Measurements from ENCODE around the gene HYAL3. TPM values are rescaled to one million over a fixed set of nuclear protein-coding genes. Genes with fewer than 3 reads are reported as not detected.

The HYAL3 gene
- total and polyA plus RNA-seq, 10 of the 15 experiments (the other 5 are each of a cell fraction or from before 2014, with no cell fraction given), result 0.37 to 4.2 (median 2.8) TPM

DNA sequence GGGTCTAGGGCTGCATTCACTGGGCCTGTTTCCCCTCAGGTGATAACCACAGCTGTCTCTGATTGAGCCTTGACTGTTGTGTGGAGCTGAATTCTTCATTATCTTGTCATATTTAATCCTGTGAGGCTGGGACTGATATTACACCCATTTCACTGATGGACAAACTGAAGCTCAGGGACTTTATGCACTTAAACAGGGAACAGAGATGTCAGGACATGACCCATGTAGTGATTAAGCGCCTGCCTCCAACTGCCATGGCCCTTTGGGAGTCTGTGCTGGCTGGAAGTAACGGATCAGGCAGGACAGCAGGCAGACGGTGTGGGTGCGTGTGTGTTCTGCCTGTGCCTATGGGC, 55.7 kb downstream of the HYAL3 start:
- 99% methylated on average over 4 of the region's 4 CpGs for WGBS (ENCODE audit: insufficient coverage, insufficient replicate concordance, low lambda C conversion rate, missing lambda C conversion rate)
- ATAC-seq, result no peak
- no peak for DNase-seq (ENCODE audit: low read depth, low spot score)
- Histone ChIP-seq H4K20me1 (ENCODE audit: control insufficient read depth, insufficient read depth) (peaks cover 19% of the 10 kb centered on the region), H3K27me3 (replicated peaks in 1 of 2; ENCODE audit: control insufficient read depth in 2 of 2, insufficient read depth in 2 of 2, low read length in 1 of 2) (no peaks in the 10 kb centered on the region), H3K4me1 (ENCODE audit: control insufficient read depth, insufficient read depth, low read length) (peaks cover 58% of the 10 kb centered on the region), H3K36me3 (ENCODE audit: control insufficient read depth in 2 of 2, insufficient read depth in 2 of 2, low read length in 1 of 2) (peaks cover 6 to 7% of the 10 kb centered on the region in 2 experiments; a peak in 3 of 4 replicates), H3K9me3 (replicated peaks; ENCODE audit: control insufficient read depth, insufficient read depth, low read length) (no peaks in the 10 kb centered on the region), H3K9ac (ENCODE audit: control insufficient read depth, insufficient read depth, low read length) (peak overlapping the region; percentile 49), H3K79me2 (ENCODE audit: control insufficient read depth, insufficient read depth, low read length) (peaks cover 87% of the 10 kb centered on the region), H3K4me2 (ENCODE audit: control insufficient read depth, insufficient read depth) (peak overlapping the region; percentile 90), H3K27ac (ENCODE audit: control insufficient read depth, insufficient read depth) (peak overlapping the region; percentile 82), H2AFZ (ENCODE audit: control insufficient read depth, low read depth, low read length) (no peak overlapping the region), H3K4me3 (peak overlapping the region; percentile 27; the same call in 1 of the 2 replicates)
- POLR2A ChIA-PET, result interaction anchor here (0.6 to 2.3 kb wide), 7 partner anchors 8 to 913 kb away, joined by 3 to 9 read pairs (median 6); partner anchors contain the start of gene GNAI2
- RAD21 ChIA-PET (ENCODE audit: unreplicated experiment), result interaction anchor here (0.7 to 5.1 kb wide), 5 partner anchors 8 to 17 kb away, joined by 3 to 36 read pairs (median 3); no protein-coding TSS in a partner anchor
- CTCF ChIA-PET, result interaction anchor here (0.9 to 3.6 kb wide), 3 partner anchors 16 to 48 kb away, joined by 5 to 42 read pairs (median 6); no protein-coding TSS in a partner anchor
- BruUV-seq (replicated peaks), result no TSS peak
- no peak for TF ChIP-seq ZNF217 (IDR thresholded peaks at IDR 0.05)
- TF ChIP-seq, protein P1, sequence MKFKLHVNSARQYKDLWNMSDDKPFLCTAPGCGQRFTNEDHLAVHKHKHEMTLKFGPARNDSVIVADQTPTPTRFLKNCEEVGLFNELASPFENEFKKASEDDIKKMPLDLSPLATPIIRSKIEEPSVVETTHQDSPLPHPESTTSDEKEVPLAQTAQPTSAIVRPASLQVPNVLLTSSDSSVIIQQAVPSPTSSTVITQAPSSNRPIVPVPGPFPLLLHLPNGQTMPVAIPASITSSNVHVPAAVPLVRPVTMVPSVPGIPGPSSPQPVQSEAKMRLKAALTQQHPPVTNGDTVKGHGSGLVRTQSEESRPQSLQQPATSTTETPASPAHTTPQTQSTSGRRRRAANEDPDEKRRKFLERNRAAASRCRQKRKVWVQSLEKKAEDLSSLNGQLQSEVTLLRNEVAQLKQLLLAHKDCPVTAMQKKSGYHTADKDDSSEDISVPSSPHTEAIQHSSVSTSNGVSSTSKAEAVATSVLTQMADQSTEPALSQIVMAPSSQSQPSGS (IDR thresholded peaks at IDR 0.05; ENCODE audit: low read length), result no peak
- no peak for TF ChIP-seq EGR1 (IDR thresholded peaks at IDR 0.05; ENCODE audit: borderline replicate concordance in 1 of 2, low read depth in 2 of 2, low read length in 2 of 2)
- 0 out of 2 replicates have a peak, but pooled peaks have one; percentile 27 for TF ChIP-seq SMARCA5 (IDR thresholded peaks at IDR 0.05)
- no peak for TF ChIP-seq TARDBP (IDR thresholded peaks at IDR 0.05; ENCODE audit: borderline replicate concordance)
- intact Hi-C loops (cut with micrococcal nuclease; ENCODE audit: unreplicated experiment), result no loop called here
- SMC1A ChIA-PET (ENCODE audit: uncharacterized antibody, unreplicated experiment), result interaction anchor here (1.0 to 3.2 kb wide), 3 partner anchors 15 to 28 kb away, joined by 4 to 15 read pairs (median 4); no protein-coding TSS in a partner anchor
- in situ Hi-C loops (cut with MboI), result no loop called here
- no peak for FAIRE-seq

Data from GM12878 (cell line).